IPS-20b (cell line): ENCODE data around the gene SEPTIN8.

Source experiments
- H3K27ac ChIP-seq: one replicate; pipeline ENCODE4 v1.5.1; 2013; ENCODE audit warnings: low read length
- H3K27me3 ChIP-seq: 2 replicates; pipeline ENCODE4 v1.6.1; 2013; ENCODE audit warnings: mild to moderate bottlenecking, low read length, inconsistent platforms; ENCODE audit not compliant: insufficient read depth
- H3K36me3 ChIP-seq: 2 replicates; pipeline ENCODE4 v1.6.1; 2013; ENCODE audit warnings: low read depth, mild to moderate bottlenecking, inconsistent platforms, low read length, moderate library complexity; ENCODE audit not compliant: insufficient read depth
- H3K4me1 ChIP-seq: 2 replicates; pipeline ENCODE4 v1.6.1; 2013; ENCODE audit warnings: mild to moderate bottlenecking, control low read depth, inconsistent platforms, low read length, moderate library complexity; ENCODE audit not compliant: insufficient read depth
- H3K4me3 ChIP-seq: 2 replicates; pipeline ENCODE4 v1.5.1; 2013; ENCODE audit warnings: mild to moderate bottlenecking, low read length, inconsistent platforms
- H3K9ac ChIP-seq: 2 replicates; pipeline ENCODE4 v1.6.1; 2013; ENCODE audit warnings: low read depth, mild to moderate bottlenecking, inconsistent platforms, low read length, moderate library complexity
- H3K9me3 ChIP-seq: 2 replicates; pipeline ENCODE4 v1.6.1; 2013; ENCODE audit warnings: mild to moderate bottlenecking, low read depth, low read length, inconsistent platforms; ENCODE audit not compliant: insufficient read depth

Gene SEPTIN8

GRCh38 chr5:132759114-132760048 is 17.7 kb downstream of the SEPTIN8 start:
- H3K36me3 ChIP-seq: peaks cover 6% of the 10 kb centered on the region; the same call in 1 of the 2 replicates
- no peaks in the 10 kb centered on the region for H3K9me3 ChIP-seq
- no peak overlapping the region for H3K9ac ChIP-seq
- H3K4me1 ChIP-seq: peaks cover 8% of the 10 kb centered on the region; the same call in 1 of the 2 replicates
- no peak overlapping the region for H3K27ac ChIP-seq
- no peaks in the 10 kb centered on the region for H3K27me3 ChIP-seq
- no peak overlapping the region for H3K4me3 ChIP-seq

GRCh38 chr5:132758451-132758850 is 18.6 kb downstream of the SEPTIN8 start:
- peaks cover 8% of the 10 kb centered on the region; the same call in 1 of the 2 replicates for H3K4me1 ChIP-seq
- no peaks in the 10 kb centered on the region for H3K27me3 ChIP-seq
- peaks cover 6% of the 10 kb centered on the region; the same call in 1 of the 2 replicates for H3K36me3 ChIP-seq
- no peak overlapping the region for H3K9ac ChIP-seq
- H3K9me3 ChIP-seq: no peaks in the 10 kb centered on the region
- no peak overlapping the region for H3K27ac ChIP-seq
- no peak overlapping the region for H3K4me3 ChIP-seq

GRCh38 chr5:132756542-132756941 is 20.5 kb downstream of the SEPTIN8 start:
- Histone ChIP-seq H3K9ac (no peak overlapping the region), H3K36me3 (peaks cover 6% of the 10 kb centered on the region; the same call in 1 of the 2 replicates)

GRCh38 chr5:132754947-132755346 is 22.1 kb downstream of the SEPTIN8 start:
- H3K4me3 ChIP-seq: no peak overlapping the region
- peaks cover 20% of the 10 kb centered on the region for H3K27me3 ChIP-seq
- H3K4me1 ChIP-seq: peaks cover 8% of the 10 kb centered on the region; the same call in 1 of the 2 replicates
- peaks cover 6% of the 10 kb centered on the region; the same call in 1 of the 2 replicates for H3K36me3 ChIP-seq
- H3K27ac ChIP-seq: no peak overlapping the region
- no peaks in the 10 kb centered on the region for H3K9me3 ChIP-seq
- no peak overlapping the region for H3K9ac ChIP-seq

More at GRCh38 chr5:132756542-132756941, 20.5 kb downstream of the SEPTIN8 start:
- Histone ChIP-seq H3K4me1 (peaks cover 8% of the 10 kb centered on the region; the same call in 1 of the 2 replicates), H3K4me3 (no peak overlapping the region), H3K9me3 (no peaks in the 10 kb centered on the region), H3K27me3 (peaks cover 4% of the 10 kb centered on the region; the same call in 1 of the 2 replicates), H3K27ac (no peak overlapping the region)

GRCh38 chr5:132754111-132754510 is 22.9 kb downstream of the SEPTIN8 start:
- no peak overlapping the region for H3K4me3 ChIP-seq
- no peaks in the 10 kb centered on the region for H3K9me3 ChIP-seq
- peaks cover 6% of the 10 kb centered on the region; the same call in 1 of the 2 replicates for H3K36me3 ChIP-seq
- H3K27me3 ChIP-seq: peaks cover 28% of the 10 kb centered on the region
- peaks cover 8% of the 10 kb centered on the region; the same call in 1 of the 2 replicates for H3K4me1 ChIP-seq
- H3K27ac ChIP-seq: no peak overlapping the region
- H3K9ac ChIP-seq: no peak overlapping the region

- Histone ChIP-seq H3K36me3 (peaks cover under 1% of the 10 kb centered on the region; the same call in 1 of the 2 replicates), H3K4me1 (peaks cover 8% of the 10 kb centered on the region; the same call in 1 of the 2 replicates), H3K27ac (no peak overlapping the region), H3K9ac (no peak overlapping the region), H3K4me3 (no peak overlapping the region), H3K9me3 (no peaks in the 10 kb centered on the region), H3K27me3 (peaks cover 36% of the 10 kb centered on the region)
These were observed 23.7 kb downstream of the SEPTIN8 start for GRCh38 chr5:132753135-132753987.

GRCh38 chr5:132752581-132753125 is 24.4 kb downstream of the SEPTIN8 start:
- no peaks in the 10 kb centered on the region for H3K36me3 ChIP-seq
- no peak overlapping the region for H3K4me3 ChIP-seq
- H3K9me3 ChIP-seq: no peaks in the 10 kb centered on the region

GRCh38 chr5:132751971-132752580 is 25.0 kb downstream of the SEPTIN8 start:
- Histone ChIP-seq H3K4me1 (peaks cover 8% of the 10 kb centered on the region; the same call in 1 of the 2 replicates), H3K9me3 (no peaks in the 10 kb centered on the region), H3K27ac (no peak overlapping the region), H3K36me3 (no peaks in the 10 kb centered on the region), H3K4me3 (no peak overlapping the region), H3K27me3 (peaks cover 49% of the 10 kb centered on the region), H3K9ac (no peak overlapping the region)

More at GRCh38 chr5:132752581-132753125, 24.4 kb downstream of the SEPTIN8 start:
- H3K4me1 ChIP-seq: peaks cover 8% of the 10 kb centered on the region; the same call in 1 of the 2 replicates
- peaks cover 43% of the 10 kb centered on the region for H3K27me3 ChIP-seq
- no peak overlapping the region for H3K27ac ChIP-seq
- no peak overlapping the region for H3K9ac ChIP-seq

GRCh38 chr5:132751444-132751843 is 25.6 kb downstream of the SEPTIN8 start:
- Histone ChIP-seq H3K27ac (no peak overlapping the region), H3K4me3 (no peak overlapping the region), H3K9ac (no peak overlapping the region), H3K36me3 (no peaks in the 10 kb centered on the region), H3K4me1 (peaks cover 8% of the 10 kb centered on the region; the same call in 1 of the 2 replicates), H3K27me3 (peaks cover 55% of the 10 kb centered on the region), H3K9me3 (no peaks in the 10 kb centered on the region)

GRCh38 chr5:132750471-132751230 is 26.4 kb downstream of the SEPTIN8 start:
- no peak overlapping the region for H3K27ac ChIP-seq
- no peak overlapping the region for H3K4me3 ChIP-seq
- H3K27me3 ChIP-seq: peaks cover 63% of the 10 kb centered on the region
- H3K9me3 ChIP-seq: no peaks in the 10 kb centered on the region
- H3K36me3 ChIP-seq: no peaks in the 10 kb centered on the region
- H3K4me1 ChIP-seq: peaks cover 8% of the 10 kb centered on the region; the same call in 1 of the 2 replicates
- H3K9ac ChIP-seq: no peak overlapping the region
